Measurements from ENCODE around the gene CXCL11.
"Not testable (repeated sequence)": the region's sequence is repeated elsewhere in the genome, so short reads cannot be mapped to it uniquely, and the experiment has no call there.

The CXCL11 gene

GRCh38 chr4:76000279-76000678, 35.6 kb downstream of the CXCL11 start:
- DNase-seq, result no peak

- DNase-seq, result not testable (repeated sequence)
These were observed 37.2 kb downstream of the CXCL11 start for GRCh38 chr4:75998525-75999147.

DNA sequence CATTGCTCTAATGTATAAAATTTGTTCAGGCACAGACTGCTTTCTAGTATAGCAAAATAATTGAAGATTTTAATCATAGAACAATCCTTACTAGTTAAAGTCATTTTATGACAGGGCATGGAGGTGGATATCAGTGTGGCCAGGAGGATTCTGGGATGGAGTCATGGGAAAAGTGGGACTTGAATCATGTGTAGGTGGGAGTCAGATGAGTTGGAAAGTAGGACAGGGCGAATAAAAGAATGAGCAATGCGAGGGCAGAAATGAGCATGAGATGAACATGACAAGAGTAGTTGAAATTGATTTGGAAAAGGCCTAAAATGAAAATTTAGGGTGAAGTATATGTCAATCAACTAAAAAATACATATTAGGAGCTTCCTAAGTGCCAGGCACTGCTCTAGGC, 37.9 kb downstream of the CXCL11 start:
- no peak for DNase-seq

GRCh38 chr4:75997081-75997480, 38.8 kb downstream of the CXCL11 start:
- DNase-seq, result no peak

GRCh38 chr4:75995727-75996126, 40.1 kb downstream of the CXCL11 start:
- no peak for DNase-seq

DNA sequence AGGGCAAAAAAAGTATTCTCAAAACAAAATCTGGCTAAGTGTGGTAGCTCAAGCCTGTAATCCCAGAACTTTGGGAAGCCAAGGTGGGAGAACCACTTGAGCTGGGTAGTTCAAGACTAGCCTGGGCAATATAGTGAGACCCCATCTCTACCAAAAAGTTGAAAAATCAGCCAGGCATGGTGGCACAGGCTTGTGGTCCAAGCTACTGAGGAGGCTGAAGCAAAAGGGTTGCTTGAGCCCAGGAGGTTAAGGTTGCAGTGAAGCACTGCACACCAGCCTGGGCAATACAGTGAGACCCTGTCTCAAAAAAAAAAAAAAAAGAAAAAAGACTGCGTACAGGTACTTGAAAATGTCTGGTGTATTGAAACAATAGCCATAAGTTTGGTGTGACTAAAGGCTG, 43.4 kb downstream of the CXCL11 start:
- no peak for DNase-seq

GRCh38 chr4:75989846-75990528, 45.9 kb downstream of the CXCL11 start:
- no peak for DNase-seq

DNA sequence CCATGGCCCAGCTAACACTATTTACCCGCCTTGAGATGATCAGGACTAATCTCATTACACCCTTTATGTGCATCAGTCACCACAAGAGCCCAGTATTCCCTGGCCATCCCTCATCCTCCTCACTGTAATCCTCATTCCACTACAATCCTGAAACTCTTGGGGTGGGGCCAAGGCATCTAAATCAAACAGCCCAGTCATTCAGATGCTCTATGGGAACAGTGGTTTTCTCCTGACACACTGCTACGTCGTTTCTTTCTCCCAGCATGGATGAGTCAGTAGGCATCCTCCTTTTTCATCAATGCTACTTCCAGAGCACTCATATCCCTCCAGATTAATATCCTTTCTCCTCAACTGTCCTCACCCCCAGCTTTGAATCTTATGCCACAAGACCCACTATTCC, 50.8 kb downstream of the CXCL11 start:
- no peak for DNase-seq

All from DMS79 (cell line).